Right renal cortex interstitium (tissue), 3 donors: Measurements from ENCODE around the gene CACNA2D3. TPM values are rescaled to one million over a fixed set of nuclear protein-coding genes. Genes with fewer than 3 reads are reported as not detected.
A peak's percentile ranks its signal among the peaks of the same experiment; 100 is the strongest.

Experiments used
- DNase-seq, 3 donors: peaks; one replicate each; pipeline ENCODE4 v3.0.0-alpha.2; 2013; ENCODE audit warnings: low read depth in 3 of 3, low spot score in 2 of 3
- polyA plus RNA-seq, 3 donors: library from polyadenylated mRNA; unstranded; fragments of 120-200 nt; gene quantifications; one replicate each; pipeline ENCODE4 v1.2.1, GENCODE V29; 2013; ENCODE audit not compliant: insufficient read length in 3 of 3

Gene CACNA2D3
- polyA plus RNA-seq, 3 donors: 1.4 to 1.8 (median 1.6) TPM

- no peak for DNase-seq
These were observed 46.1 kb downstream of the CACNA2D3 start for GRCh38 chr3:54168451-54168850.

- DNase-seq: no peak
These were observed 47.2 kb downstream of the CACNA2D3 start for GRCh38 chr3:54169524-54169923.

- DNase-seq: no peak
These were observed 49.2 kb downstream of the CACNA2D3 start for GRCh38 chr3:54171509-54171908.

GRCh38 chr3:54171951-54172350 is 49.6 kb downstream of the CACNA2D3 start:
- no peak for DNase-seq

GRCh38 chr3:54173371-54173770 is 51.0 kb downstream of the CACNA2D3 start:
- no peak for DNase-seq

- DNase-seq: no peak
These were observed 53.8 kb downstream of the CACNA2D3 start for GRCh38 chr3:54176106-54176505.

GRCh38 chr3:54177816-54178215 is 55.5 kb downstream of the CACNA2D3 start:
- no peak for DNase-seq

- no peak for DNase-seq
These were observed 56.0 kb downstream of the CACNA2D3 start for GRCh38 chr3:54178376-54178775.

GRCh38 chr3:54180921-54181320 is 58.6 kb downstream of the CACNA2D3 start:
- DNase-seq: no peak

- DNase-seq: no peak
These were observed 59.9 kb downstream of the CACNA2D3 start for GRCh38 chr3:54182242-54182641.

GRCh38 chr3:54185740-54186139 is 63.4 kb downstream of the CACNA2D3 start:
- no peak for DNase-seq

- DNase-seq: peak; percentile 63 to 81 (median 80)
These were observed 65.9 kb downstream of the CACNA2D3 start for GRCh38 chr3:54188176-54188791.

GRCh38 chr3:54191220-54191619 is 68.9 kb downstream of the CACNA2D3 start:
- DNase-seq: no peak

GRCh38 chr3:54192026-54192425 is 69.7 kb downstream of the CACNA2D3 start:
- no peak for DNase-seq

- DNase-seq: no peak
These were observed 70.7 kb downstream of the CACNA2D3 start for GRCh38 chr3:54193093-54193492.

- DNase-seq: no peak
These were observed 74.1 kb downstream of the CACNA2D3 start for GRCh38 chr3:54196360-54196991.

- DNase-seq: no peak
These were observed 75.2 kb downstream of the CACNA2D3 start for GRCh38 chr3:54197509-54197908.

GRCh38 chr3:54198556-54198955 is 76.2 kb downstream of the CACNA2D3 start:
- no peak for DNase-seq

GRCh38 chr3:54202054-54202453 is 79.7 kb downstream of the CACNA2D3 start:
- no peak for DNase-seq

- DNase-seq: no peak
These were observed 80.4 kb downstream of the CACNA2D3 start for GRCh38 chr3:54202651-54203248.

- DNase-seq: no peak
These were observed 84.5 kb downstream of the CACNA2D3 start for GRCh38 chr3:54206874-54207273.

GRCh38 chr3:54211097-54211496 is 88.7 kb downstream of the CACNA2D3 start:
- no peak for DNase-seq
